A549 (cell line): ENCODE measurements around the gene C2CD3.

Experiments used
- EHF ChIP-seq: fragments of 250-450 bp; sonication (Bioruptor Pico); IDR thresholded peaks from 2 replicates; pipeline ENCODE4 v1.5.0; 2020; ENCODE audit warnings: mild to moderate bottlenecking
- EP300 ChIP-seq, 2 experiments: fragments of >200 bp; sonication (Bioruptor Twin); formaldehyde crosslinking; IDR thresholded peaks; 2 replicates in 1 of 2; 3 replicates in 1 of 2; pipeline ENCODE4 v1.6.1; 2016 to 2017
- JUN ChIP-seq, 2 experiments: fragments of >200 bp; sonication (Bioruptor Twin); formaldehyde crosslinking; IDR thresholded peaks; 2 replicates in 1 of 2; 3 replicates in 1 of 2; pipeline ENCODE4 v1.6.1; 2016 to 2017
- MYC ChIP-seq: IDR thresholded peaks from 2 replicates; pipeline ENCODE4 v1.6.1; 2012; ENCODE audit warnings: mild to moderate bottlenecking, inconsistent platforms, low read length, improper control_type of control experiment, borderline replicate concordance
- PHF8 ChIP-seq: fragments of 200-600 bp; sonication (generic); IDR thresholded peaks from 2 replicates; pipeline ENCODE4 v1.6.1; 2016; ENCODE audit warnings: low read depth, mild to moderate bottlenecking, antibody characterized with exemption, moderate library complexity, borderline replicate concordance
- POLR2A ChIP-seq: IDR thresholded peaks from 2 replicates; pipeline ENCODE4 v1.6.1; 2012; ENCODE audit warnings: mild to moderate bottlenecking, low read length
- POLR2AphosphoS2 ChIP-seq: conservative IDR thresholded peaks from 2 replicates; pipeline ENCODE4 v1.6.1; 2012; ENCODE audit warnings: low read length, improper control_type of control experiment, inconsistent platforms
- RCOR1 ChIP-seq: fragments of 150-350 bp; IDR thresholded peaks from 2 replicates; pipeline ENCODE4 v1.6.1; 2014; ENCODE audit warnings: antibody characterized with exemption, low read length, low read depth
- ZSCAN20 ChIP-seq: fragments of 250-450 bp; sonication (Bioruptor Pico); IDR thresholded peaks from 2 replicates; pipeline ENCODE4 v1.8.0; 2022; ENCODE audit warnings: mild to moderate bottlenecking, moderate library complexity
- TF ChIP-seq, protein P1 (sequence below): fragments of 200-600 bp; sonication (generic); IDR thresholded peaks from 2 replicates; pipeline ENCODE4 v1.6.1; 2016; ENCODE audit warnings: antibody characterized with exemption, mild to moderate bottlenecking, moderate library complexity
- TF ChIP-seq, protein P2 (sequence below): fragments of >200 bp; sonication (Bioruptor Twin); formaldehyde crosslinking; IDR thresholded peaks from 3 replicates; pipeline ENCODE4 v1.5.1; 2016
- TF ChIP-seq, protein P3 (sequence below): fragments of 250-450 bp; sonication (Bioruptor Pico); IDR thresholded peaks from 2 replicates; pipeline ENCODE4 v1.5.0; 2021; ENCODE audit warnings: mild to moderate bottlenecking, moderate library complexity, borderline replicate concordance
- TF ChIP-seq, protein P4 (sequence below): IDR thresholded peaks from 2 replicates; pipeline ENCODE4 v1.6.1; 2012

DNA sequence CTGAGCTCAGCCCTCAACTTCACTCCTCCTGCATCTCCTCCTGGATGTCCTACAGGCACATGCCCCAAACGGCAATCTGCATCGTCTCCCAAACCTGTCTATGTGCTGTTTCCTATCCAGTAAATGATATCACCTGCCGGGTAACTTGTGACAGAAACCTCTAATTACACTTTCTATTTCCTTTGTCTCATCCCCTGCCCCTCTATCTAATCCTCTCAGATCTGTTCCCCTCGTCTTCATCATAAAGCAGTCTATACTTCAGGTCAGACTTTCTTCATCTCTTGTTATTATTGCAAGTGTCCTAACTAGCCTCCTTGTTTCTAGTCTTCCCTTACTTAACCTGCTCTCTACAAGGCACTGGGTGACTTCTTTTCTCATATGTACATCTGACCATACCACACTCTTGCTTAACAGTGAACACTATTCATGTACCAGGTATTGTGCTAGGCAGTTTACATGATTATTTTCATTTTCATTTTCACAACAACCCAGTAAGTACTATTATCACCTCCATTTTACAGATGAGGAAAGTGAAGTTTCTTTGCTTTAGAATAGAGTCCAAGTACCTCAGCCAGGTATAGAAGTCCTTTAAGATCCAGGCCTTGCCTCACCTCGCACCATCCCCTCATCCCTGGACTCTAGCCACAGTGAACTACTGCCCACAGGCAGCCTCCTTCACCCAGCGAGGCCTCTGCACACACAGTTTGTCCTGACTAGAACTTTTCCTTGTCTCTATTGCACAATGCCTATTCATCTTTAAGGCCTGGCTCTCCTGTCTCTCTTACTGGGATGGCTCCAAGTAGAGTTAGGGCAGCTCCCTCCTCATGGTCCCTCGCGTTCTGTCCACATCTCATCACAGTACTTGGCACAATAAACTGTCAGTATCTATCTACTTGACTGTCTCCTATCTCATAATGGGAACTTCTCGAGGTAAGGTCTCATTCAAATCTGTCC is 139.8 kb downstream of the C2CD3 start:
- TF ChIP-seq POLR2A: no peak
- TF ChIP-seq, protein P1, sequence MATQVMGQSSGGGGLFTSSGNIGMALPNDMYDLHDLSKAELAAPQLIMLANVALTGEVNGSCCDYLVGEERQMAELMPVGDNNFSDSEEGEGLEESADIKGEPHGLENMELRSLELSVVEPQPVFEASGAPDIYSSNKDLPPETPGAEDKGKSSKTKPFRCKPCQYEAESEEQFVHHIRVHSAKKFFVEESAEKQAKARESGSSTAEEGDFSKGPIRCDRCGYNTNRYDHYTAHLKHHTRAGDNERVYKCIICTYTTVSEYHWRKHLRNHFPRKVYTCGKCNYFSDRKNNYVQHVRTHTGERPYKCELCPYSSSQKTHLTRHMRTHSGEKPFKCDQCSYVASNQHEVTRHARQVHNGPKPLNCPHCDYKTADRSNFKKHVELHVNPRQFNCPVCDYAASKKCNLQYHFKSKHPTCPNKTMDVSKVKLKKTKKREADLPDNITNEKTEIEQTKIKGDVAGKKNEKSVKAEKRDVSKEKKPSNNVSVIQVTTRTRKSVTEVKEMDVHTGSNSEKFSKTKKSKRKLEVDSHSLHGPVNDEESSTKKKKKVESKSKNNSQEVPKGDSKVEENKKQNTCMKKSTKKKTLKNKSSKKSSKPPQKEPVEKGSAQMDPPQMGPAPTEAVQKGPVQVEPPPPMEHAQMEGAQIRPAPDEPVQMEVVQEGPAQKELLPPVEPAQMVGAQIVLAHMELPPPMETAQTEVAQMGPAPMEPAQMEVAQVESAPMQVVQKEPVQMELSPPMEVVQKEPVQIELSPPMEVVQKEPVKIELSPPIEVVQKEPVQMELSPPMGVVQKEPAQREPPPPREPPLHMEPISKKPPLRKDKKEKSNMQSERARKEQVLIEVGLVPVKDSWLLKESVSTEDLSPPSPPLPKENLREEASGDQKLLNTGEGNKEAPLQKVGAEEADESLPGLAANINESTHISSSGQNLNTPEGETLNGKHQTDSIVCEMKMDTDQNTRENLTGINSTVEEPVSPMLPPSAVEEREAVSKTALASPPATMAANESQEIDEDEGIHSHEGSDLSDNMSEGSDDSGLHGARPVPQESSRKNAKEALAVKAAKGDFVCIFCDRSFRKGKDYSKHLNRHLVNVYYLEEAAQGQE: no peak
- TF ChIP-seq PHF8: no peak
- TF ChIP-seq EHF (CRISPR knock-in tag): no peak
- TF ChIP-seq ZSCAN20: no peak
- no peak for TF ChIP-seq EP300 (IDR thresholded peaks at IDR 0.05)
- no peak for TF ChIP-seq MYC
- TF ChIP-seq, protein P2, sequence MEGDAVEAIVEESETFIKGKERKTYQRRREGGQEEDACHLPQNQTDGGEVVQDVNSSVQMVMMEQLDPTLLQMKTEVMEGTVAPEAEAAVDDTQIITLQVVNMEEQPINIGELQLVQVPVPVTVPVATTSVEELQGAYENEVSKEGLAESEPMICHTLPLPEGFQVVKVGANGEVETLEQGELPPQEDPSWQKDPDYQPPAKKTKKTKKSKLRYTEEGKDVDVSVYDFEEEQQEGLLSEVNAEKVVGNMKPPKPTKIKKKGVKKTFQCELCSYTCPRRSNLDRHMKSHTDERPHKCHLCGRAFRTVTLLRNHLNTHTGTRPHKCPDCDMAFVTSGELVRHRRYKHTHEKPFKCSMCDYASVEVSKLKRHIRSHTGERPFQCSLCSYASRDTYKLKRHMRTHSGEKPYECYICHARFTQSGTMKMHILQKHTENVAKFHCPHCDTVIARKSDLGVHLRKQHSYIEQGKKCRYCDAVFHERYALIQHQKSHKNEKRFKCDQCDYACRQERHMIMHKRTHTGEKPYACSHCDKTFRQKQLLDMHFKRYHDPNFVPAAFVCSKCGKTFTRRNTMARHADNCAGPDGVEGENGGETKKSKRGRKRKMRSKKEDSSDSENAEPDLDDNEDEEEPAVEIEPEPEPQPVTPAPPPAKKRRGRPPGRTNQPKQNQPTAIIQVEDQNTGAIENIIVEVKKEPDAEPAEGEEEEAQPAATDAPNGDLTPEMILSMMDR: no peak
- TF ChIP-seq RCOR1: no peak
- TF ChIP-seq, protein P3, sequence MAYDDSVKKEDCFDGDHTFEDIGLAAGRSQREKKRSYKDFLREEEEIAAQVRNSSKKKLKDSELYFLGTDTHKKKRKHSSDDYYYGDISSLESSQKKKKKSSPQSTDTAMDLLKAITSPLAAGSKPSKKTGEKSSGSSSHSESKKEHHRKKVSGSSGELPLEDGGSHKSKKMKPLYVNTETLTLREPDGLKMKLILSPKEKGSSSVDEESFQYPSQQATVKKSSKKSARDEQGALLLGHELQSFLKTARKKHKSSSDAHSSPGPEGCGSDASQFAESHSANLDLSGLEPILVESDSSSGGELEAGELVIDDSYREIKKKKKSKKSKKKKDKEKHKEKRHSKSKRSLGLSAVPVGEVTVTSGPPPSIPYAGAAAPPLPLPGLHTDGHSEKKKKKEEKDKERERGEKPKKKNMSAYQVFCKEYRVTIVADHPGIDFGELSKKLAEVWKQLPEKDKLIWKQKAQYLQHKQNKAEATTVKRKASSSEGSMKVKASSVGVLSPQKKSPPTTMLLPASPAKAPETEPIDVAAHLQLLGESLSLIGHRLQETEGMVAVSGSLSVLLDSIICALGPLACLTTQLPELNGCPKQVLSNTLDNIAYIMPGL: no peak
- no peak for TF ChIP-seq POLR2AphosphoS2
- no peak for TF ChIP-seq JUN (IDR thresholded peaks at IDR 0.05)
- TF ChIP-seq, protein P4, sequence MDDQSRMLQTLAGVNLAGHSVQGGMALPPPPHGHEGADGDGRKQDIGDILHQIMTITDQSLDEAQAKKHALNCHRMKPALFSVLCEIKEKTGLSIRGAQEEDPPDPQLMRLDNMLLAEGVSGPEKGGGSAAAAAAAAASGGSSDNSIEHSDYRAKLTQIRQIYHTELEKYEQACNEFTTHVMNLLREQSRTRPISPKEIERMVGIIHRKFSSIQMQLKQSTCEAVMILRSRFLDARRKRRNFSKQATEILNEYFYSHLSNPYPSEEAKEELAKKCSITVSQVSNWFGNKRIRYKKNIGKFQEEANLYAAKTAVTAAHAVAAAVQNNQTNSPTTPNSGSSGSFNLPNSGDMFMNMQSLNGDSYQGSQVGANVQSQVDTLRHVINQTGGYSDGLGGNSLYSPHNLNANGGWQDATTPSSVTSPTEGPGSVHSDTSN: no peak
